Rectal smooth muscle tissue (tissue), 1 donor: ENCODE results near the gene FXYD3.

Experiments
- H3K27ac ChIP-seq: one replicate; pipeline ENCODE4 v1.7.0; 2013; ENCODE audit warnings: low read depth, low read length, inconsistent platforms
- H3K27me3 ChIP-seq: one replicate; pipeline ENCODE4 v1.7.0; 2013; ENCODE audit warnings: low read length; ENCODE audit not compliant: control insufficient read depth, insufficient read depth
- H3K36me3 ChIP-seq: one replicate; pipeline ENCODE4 v1.7.0; 2013; ENCODE audit warnings: low read length; ENCODE audit not compliant: control insufficient read depth, insufficient read depth
- H3K4me1 ChIP-seq: one replicate; pipeline ENCODE4 v1.7.0; 2013; ENCODE audit warnings: low read length; ENCODE audit not compliant: control insufficient read depth, insufficient read depth
- H3K4me3 ChIP-seq: one replicate; pipeline ENCODE4 v1.7.0; 2013; ENCODE audit warnings: low read length
- H3K9ac ChIP-seq: one replicate; pipeline ENCODE4 v1.7.0; 2013; ENCODE audit warnings: low read length

The FXYD3 gene

GRCh38 chr19:35136231-35136630 lies 20.6 kb downstream of the FXYD3 start:
- H3K36me3 ChIP-seq: no peaks in the 10 kb centered on the region
- H3K9ac ChIP-seq: no peak overlapping the region
- H3K4me3 ChIP-seq: no peak overlapping the region
- no peaks in the 10 kb centered on the region for H3K27me3 ChIP-seq
- no peak overlapping the region for H3K27ac ChIP-seq
- H3K4me1 ChIP-seq: no peaks in the 10 kb centered on the region

GRCh38 chr19:35136977-35137702 lies 21.5 kb downstream of the FXYD3 start:
- H3K36me3 ChIP-seq: no peaks in the 10 kb centered on the region
- no peak overlapping the region for H3K4me3 ChIP-seq
- no peak overlapping the region for H3K9ac ChIP-seq
- H3K27me3 ChIP-seq: peaks cover 3% of the 10 kb centered on the region
- H3K4me1 ChIP-seq: no peaks in the 10 kb centered on the region
- H3K27ac ChIP-seq: peak overlapping the region; percentile 26

- H3K4me3 ChIP-seq: peak within 1 kb of the TSS; percentile 63
- no peaks in the 10 kb centered on the region for H3K4me1 ChIP-seq
- peak within 1 kb of the TSS; percentile 32 for H3K9ac ChIP-seq
These were observed 22.8 kb downstream of the FXYD3 start, which contains the start of gene FXYD1 for GRCh38 chr19:35138305-35138892. Gene FXYD1 (plus strand): TSS chr19:35138824. CDS start chr19:35140080, 1,256 bp downstream.

GRCh38 chr19:35140207-35140961 lies 24.8 kb downstream of the FXYD3 start:
- H3K36me3 ChIP-seq: no peaks in the 10 kb centered on the region
- H3K27ac ChIP-seq: peak overlapping the region; percentile 87

More at GRCh38 chr19:35138305-35138892, 22.8 kb downstream of the FXYD3 start, which contains the start of gene FXYD1:
- Histone ChIP-seq H3K36me3 (no peaks in the 10 kb centered on the region), H3K27me3 (peaks cover 5% of the 10 kb centered on the region), H3K27ac (peak within 1 kb of the TSS; percentile 87)

GRCh38 chr19:35140962-35141836 lies 25.6 kb downstream of the FXYD3 start:
- no peaks in the 10 kb centered on the region for H3K36me3 ChIP-seq
- H3K27me3 ChIP-seq: peaks cover 5% of the 10 kb centered on the region
- no peaks in the 10 kb centered on the region for H3K4me1 ChIP-seq
- no peak overlapping the region for H3K9ac ChIP-seq
- peak overlapping the region; percentile 87 for H3K27ac ChIP-seq
- H3K4me3 ChIP-seq: peak overlapping the region; percentile 63

More at GRCh38 chr19:35140207-35140961, 24.8 kb downstream of the FXYD3 start:
- Histone ChIP-seq H3K9ac (no peak overlapping the region), H3K27me3 (peaks cover 5% of the 10 kb centered on the region), H3K4me3 (peak overlapping the region; percentile 63), H3K4me1 (no peaks in the 10 kb centered on the region)

- no peak overlapping the region for H3K27ac ChIP-seq
- no peaks in the 10 kb centered on the region for H3K36me3 ChIP-seq
- peak overlapping the region; percentile 48 for H3K4me3 ChIP-seq
- H3K27me3 ChIP-seq: peaks cover 5% of the 10 kb centered on the region
- H3K9ac ChIP-seq: no peak overlapping the region
- H3K4me1 ChIP-seq: no peaks in the 10 kb centered on the region
These were observed 26.4 kb downstream of the FXYD3 start for GRCh38 chr19:35141837-35142605.

GRCh38 chr19:35142606-35143230 lies 27.1 kb downstream of the FXYD3 start:
- Histone ChIP-seq H3K4me3 (peak overlapping the region; percentile 30), H3K27ac (no peak overlapping the region), H3K36me3 (no peaks in the 10 kb centered on the region), H3K27me3 (peaks cover 5% of the 10 kb centered on the region), H3K9ac (no peak overlapping the region), H3K4me1 (no peaks in the 10 kb centered on the region)

GRCh38 chr19:35143231-35143715 lies 27.6 kb downstream of the FXYD3 start, which contains the start of gene FXYD7:
Gene FXYD7 (plus strand): TSS chr19:35143255. CDS start chr19:35143334, 79 bp downstream.
- no peaks in the 10 kb centered on the region for H3K36me3 ChIP-seq
- no peaks in the 10 kb centered on the region for H3K4me1 ChIP-seq
- H3K27me3 ChIP-seq: peaks cover 5% of the 10 kb centered on the region
- no peak within 1 kb of the TSS for H3K9ac ChIP-seq
- H3K27ac ChIP-seq: no peak within 1 kb of the TSS
- peak within 1 kb of the TSS; percentile 30 for H3K4me3 ChIP-seq

GRCh38 chr19:35143818-35144217 lies 28.2 kb downstream of the FXYD3 start:
- no peak overlapping the region for H3K4me3 ChIP-seq
- no peak overlapping the region for H3K27ac ChIP-seq
- H3K36me3 ChIP-seq: no peaks in the 10 kb centered on the region
- H3K4me1 ChIP-seq: no peaks in the 10 kb centered on the region
- H3K9ac ChIP-seq: no peak overlapping the region
- peaks cover 5% of the 10 kb centered on the region for H3K27me3 ChIP-seq

GRCh38 chr19:35144259-35144599 lies 28.6 kb downstream of the FXYD3 start:
- Histone ChIP-seq H3K27me3 (peaks cover 5% of the 10 kb centered on the region), H3K27ac (no peak overlapping the region)

More at GRCh38 chr19:35144259-35144599, 28.6 kb downstream of the FXYD3 start:
- no peaks in the 10 kb centered on the region for H3K36me3 ChIP-seq
- H3K4me1 ChIP-seq: no peaks in the 10 kb centered on the region
- no peak overlapping the region for H3K4me3 ChIP-seq
- no peak overlapping the region for H3K9ac ChIP-seq
